Activated CD4-positive, alpha-beta T cell treated with anti-CD3 and anti-CD28 coated beads for 4 hours (primary cell): ENCODE measurements around the gene SLC22A12.
"Not testable (repeated sequence)": the region's sequence is repeated elsewhere in the genome, so short reads cannot be mapped to it uniquely, and the experiment has no call there.

Source experiments
- DNase-seq, 2 donors: peaks; one replicate each; pipeline ENCODE4 v3.0.0-alpha.2; 2020

The SLC22A12 gene

DNA sequence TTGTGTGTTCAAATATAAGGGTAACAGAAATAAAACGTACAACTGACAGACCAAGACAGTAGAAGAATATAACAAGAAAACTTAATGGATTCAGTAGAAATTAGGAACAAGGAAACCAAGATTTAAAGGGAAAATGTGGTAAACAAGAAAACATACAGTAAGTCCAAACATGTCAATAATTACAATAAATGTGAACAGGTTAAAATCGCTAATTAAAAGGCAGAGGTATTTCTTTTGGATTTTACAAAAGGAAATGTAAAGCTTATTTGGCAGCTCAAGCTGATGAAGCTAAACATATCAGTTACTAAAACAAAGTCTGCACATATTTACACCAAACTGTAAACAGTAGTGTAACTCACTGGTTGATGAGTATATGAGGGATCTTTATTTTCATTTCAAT is 2.3 kb upstream of the SLC22A12 start:
- DNase-seq = no peak

DNA sequence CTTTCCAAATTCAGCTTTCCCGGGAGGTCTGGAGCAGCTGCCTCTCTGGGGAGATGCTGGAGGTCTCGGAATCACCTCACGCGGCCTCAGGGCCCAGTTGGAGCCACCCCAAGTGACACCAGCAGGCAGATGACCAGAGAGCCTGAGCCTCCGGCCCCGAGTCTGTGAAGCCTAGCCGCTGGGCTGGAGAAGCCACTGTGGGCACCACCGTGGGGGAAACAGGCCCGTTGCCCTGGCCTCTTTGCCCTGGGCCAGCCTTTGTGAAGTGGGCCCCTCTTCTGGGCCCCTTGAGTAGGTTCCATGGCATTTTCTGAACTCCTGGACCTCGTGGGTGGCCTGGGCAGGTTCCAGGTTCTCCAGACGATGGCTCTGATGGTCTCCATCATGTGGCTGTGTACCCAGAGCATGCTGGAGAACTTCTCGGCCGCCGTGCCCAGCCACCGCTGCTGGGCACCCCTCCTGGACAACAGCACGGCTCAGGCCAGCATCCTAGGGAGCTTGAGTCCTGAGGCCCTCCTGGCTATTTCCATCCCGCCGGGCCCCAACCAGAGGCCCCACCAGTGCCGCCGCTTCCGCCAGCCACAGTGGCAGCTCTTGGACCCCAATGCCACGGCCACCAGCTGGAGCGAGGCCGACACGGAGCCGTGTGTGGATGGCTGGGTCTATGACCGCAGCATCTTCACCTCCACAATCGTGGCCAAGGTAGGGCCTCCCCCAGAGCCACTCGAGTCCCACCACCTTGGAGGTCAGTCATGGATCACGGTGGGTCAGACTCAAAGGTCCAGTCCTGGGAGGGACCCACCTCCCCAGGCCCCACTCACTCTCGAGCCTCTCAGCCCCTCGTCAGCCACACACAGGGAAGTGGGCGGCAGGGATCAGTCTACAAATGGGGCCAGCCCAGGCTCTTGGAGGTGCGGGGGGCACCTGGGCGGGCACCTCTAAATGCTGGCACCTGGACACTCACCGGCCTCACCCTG is 525 bp downstream of the SLC22A12 start:
- no peak for DNase-seq

DNA sequence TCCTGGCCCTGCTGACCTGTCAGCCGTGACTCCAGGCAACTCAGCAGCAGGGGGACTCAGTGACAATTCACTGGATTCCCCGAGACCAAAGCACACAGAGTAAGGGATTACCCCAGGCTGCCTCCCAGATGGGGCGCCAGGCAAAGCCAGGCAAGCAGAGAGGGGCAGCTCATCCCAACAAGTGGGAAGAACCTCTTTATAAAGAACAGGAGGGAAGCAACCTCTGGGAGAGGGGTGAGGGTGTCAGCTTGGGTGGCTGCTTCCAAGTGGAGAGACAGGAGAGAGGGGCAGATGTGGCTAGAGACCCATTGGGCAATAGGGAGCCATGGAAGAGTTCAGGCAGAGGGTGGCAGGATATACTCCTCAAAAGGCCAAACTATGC is 1.2 kb downstream of the SLC22A12 start:
- no peak for DNase-seq

DNA sequence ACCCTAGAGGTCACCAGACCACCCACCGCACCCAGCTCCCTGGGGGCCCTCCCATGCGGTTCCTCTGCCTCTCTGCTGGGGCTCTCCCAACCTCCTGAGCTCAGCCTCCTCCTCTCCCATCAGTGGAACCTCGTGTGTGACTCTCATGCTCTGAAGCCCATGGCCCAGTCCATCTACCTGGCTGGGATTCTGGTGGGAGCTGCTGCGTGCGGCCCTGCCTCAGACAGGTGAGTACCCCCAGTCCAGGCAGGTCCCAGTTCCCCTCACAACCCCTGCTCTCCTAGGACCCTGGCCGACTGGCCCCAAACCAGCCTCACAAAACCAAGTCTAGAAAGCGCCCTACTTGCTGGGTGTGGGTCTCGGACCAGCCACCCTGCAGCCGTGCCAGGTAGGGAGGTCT is 1.6 kb downstream of the SLC22A12 start:
- DNase-seq = no peak

DNA sequence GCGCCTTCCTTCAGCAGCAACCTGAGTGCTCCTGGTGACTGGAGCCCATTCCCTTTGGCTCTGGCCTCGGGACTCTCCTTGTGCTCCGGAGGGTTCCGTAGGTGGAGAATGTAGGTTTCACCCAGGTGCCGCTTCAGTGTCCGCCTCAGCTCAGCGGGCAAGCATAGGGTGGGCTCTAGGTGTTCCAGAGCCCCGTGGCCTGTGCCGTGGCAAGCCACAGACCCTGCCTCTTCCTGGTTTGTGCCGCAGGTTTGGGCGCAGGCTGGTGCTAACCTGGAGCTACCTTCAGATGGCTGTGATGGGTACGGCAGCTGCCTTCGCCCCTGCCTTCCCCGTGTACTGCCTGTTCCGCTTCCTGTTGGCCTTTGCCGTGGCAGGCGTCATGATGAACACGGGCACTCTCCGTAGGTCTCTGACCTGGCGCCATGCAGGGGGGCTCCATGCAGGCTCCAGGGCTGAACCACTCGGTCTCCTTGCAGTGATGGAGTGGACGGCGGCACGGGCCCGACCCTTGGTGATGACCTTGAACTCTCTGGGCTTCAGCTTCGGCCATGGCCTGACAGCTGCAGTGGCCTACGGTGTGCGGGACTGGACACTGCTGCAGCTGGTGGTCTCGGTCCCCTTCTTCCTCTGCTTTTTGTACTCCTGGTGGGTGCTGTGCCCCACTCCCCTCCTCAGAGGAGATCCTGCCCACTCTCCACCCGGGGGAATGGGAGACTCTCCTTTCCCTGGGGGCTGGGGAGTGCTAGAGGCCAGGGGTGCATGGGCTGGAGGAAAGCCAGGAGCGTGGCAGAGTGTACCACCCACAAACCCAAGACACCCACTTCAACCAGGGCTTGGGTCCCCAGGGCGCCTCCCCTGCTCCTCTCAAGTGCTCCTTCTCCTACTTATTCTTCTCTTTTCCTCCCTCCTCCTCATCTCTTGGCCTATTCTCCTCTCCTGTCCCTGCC is 2.4 kb downstream of the SLC22A12 start:
- no peak for DNase-seq

DNA sequence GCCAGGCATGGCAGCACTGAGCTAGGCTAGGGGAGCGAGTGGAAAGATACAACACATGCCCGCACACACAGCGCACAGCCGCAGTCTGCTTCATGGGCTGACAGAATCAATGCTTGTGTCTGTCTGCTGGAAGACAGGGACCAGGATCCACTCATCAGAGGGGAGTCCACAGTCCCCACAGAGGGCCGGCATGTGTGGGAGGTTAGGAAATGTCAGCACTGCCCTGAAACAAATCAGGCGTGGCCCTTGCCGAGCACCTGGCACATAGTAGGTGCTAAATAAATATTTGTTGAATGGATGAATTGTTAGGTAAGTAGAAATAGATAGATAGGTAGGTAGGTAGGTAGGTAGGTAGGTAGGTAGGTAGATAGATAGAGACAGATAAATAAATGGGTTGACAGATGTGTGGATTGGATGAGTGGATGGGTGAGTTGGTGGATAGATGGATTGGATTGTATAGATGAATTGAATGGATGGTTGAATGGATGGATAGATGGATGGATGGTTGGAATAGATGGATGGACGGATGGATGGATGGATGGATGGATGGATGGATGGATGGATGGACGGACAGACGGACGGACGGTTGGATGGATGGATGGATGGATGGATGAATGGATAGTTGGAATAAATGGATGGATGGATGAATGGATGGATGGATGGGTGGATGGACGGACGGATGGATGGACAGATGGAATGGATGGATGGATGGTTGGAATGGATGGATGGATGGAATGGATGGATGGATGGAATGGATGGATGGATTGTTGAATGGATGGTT is 3.3 kb downstream of the SLC22A12 start:
- DNase-seq = no peak

DNA sequence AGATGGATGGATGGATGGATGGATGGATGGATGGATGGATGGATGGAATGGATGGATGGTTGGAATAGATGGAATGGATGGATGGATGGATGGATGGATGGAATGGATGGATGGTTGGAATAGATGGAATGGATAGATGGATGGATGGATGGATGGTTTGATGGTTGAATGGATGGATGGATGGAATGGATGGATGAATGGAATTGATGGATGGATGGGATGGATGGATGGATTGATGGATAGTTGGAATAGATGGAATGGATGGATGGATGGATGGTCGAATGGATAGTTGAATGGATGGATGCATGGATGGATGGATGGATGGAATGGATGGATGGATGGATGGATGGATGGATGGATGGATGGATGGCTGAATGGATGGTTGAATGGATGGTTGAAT is 4.9 kb downstream of the SLC22A12 start:
- DNase-seq = not testable (repeated sequence)

DNA sequence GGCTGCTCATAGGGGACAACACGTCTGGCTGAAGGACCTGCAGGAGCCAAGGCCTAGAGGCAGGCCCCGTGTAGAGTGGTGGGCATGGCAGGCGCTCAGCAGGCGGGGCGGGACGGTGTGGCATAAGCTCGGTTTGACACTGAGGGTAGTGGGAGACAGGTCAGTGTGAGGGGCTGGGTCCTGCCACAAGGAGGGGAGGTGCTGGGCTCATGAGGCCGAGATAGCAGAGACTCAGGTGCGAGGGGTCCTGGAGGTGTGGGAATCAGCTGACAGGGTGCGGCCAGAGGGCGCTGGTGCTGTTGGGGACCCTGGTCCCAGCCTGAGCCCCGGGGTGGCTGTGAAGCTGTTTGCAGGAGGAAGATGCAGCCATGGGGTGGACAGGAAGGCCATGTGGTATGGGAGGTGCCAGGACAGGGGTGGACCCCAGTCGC is 6.7 kb downstream of the SLC22A12 start:
- DNase-seq = no peak

DNA sequence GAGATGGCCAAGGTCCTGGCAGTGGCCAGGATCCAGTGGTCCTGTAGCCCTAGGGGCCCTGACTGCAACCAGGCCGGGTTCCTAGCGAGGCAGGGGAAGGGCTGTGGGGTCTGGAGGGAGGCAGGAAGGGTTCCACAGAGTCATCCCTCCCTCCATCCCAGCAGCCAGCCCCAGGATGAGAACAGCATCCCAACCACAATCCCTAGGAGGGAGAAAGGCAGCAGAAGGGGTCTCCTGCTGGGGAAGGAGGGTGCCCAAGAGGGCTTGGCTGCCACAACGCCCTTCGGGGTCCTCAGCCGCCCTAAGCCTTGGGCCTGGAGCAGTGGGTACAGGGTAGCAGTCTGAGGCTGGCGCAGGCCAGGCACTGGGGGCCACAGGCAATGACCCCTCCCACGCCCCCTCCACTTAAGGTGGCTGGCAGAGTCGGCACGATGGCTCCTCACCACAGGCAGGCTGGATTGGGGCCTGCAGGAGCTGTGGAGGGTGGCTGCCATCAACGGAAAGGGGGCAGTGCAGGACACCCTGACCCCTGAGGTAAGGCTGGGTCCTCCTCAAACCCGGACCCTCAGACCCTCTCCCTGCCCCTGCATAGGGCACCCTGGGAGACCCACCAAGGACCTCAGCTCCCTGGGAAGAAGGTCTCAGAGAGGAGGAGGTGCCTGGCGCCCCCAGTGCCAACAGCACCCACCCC is 7.2 kb downstream of the SLC22A12 start:
- no peak for DNase-seq

DNA sequence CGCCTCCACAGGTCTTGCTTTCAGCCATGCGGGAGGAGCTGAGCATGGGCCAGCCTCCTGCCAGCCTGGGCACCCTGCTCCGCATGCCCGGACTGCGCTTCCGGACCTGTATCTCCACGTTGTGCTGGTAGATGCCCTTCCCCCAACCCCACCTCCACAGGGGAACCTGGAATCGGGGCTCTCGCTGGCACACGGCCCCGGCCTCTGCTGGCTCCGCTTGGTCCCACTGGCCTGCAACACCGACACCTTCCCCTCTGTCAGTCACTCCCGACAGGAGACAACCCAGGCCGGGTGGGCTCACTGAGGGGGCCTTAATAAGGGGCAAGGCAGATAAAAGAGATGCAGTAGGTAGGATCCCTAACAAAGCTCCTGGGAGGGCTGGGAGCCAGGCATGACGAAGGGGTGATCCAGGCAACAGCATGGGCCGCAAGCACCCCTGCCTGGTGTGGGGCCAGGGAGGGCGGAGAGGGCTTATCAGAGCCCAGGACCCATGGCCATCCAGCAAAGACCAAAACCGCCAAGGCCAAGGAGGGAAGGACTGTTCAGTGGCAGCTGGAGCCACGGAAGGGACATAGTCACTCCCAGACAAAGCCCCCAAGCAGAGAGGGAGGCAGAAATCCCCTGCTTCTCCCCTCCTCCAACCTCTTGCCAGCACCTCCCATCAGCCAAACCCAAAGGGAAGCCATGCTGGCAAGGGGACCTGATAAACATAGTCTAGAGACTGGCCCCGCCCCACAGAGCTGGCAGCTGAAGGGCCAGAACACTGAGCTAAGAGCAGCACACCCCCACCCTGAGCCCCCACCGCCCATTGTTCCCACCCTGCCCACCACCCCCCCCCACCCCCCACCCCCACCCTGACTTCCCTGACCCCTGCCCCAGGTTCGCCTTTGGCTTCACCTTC is 8.0 kb downstream of the SLC22A12 start:
- no peak for DNase-seq

DNA sequence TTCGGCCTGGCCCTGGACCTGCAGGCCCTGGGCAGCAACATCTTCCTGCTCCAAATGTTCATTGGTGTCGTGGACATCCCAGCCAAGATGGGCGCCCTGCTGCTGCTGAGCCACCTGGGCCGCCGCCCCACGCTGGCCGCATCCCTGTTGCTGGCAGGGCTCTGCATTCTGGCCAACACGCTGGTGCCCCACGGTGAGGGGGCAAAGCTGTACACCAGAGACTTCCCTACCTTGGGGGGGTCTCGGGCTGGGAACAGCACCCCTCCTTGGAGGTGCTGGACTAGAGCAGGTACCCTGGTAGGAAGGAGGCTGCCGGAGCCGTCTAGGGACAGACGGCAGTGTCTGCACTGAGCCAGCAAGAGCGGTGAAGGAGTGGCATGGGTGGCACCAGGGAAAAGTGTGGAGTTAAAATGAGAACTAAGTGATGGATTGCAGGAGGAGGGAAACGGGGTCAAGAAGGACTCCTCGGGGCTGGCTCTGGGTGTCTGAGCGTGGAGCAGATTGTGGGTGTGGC is 8.7 kb downstream of the SLC22A12 start:
- DNase-seq = no peak

DNA sequence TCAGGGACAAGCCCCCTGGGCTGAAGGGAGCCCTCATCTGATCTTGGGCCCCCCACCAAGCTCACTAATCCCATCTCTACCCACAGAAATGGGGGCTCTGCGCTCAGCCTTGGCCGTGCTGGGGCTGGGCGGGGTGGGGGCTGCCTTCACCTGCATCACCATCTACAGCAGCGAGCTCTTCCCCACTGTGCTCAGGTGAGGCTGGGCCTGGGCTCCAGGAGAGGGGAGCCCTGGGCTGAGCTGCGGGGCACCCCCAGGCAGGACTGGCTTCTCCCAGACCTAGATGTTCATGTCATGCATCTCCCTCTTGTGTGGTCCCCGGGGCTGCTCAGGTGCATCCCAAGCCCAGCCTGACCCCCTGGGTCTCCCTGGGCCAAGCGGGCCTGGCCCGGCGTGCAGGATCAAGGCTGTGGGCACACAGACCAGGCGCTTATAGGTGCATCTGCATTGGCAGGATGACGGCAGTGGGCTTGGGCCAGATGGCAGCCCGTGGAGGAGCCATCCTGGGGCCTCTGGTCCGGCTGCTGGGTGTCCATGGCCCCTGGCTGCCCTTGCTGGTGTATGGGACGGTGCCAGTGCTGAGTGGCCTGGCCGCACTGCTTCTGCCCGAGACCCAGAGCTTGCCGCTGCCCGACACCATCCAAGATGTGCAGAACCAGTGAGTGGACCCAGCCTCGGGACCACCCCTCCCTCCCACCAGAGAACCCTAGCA is 9.4 kb downstream of the SLC22A12 start:
- no peak for DNase-seq

DNA sequence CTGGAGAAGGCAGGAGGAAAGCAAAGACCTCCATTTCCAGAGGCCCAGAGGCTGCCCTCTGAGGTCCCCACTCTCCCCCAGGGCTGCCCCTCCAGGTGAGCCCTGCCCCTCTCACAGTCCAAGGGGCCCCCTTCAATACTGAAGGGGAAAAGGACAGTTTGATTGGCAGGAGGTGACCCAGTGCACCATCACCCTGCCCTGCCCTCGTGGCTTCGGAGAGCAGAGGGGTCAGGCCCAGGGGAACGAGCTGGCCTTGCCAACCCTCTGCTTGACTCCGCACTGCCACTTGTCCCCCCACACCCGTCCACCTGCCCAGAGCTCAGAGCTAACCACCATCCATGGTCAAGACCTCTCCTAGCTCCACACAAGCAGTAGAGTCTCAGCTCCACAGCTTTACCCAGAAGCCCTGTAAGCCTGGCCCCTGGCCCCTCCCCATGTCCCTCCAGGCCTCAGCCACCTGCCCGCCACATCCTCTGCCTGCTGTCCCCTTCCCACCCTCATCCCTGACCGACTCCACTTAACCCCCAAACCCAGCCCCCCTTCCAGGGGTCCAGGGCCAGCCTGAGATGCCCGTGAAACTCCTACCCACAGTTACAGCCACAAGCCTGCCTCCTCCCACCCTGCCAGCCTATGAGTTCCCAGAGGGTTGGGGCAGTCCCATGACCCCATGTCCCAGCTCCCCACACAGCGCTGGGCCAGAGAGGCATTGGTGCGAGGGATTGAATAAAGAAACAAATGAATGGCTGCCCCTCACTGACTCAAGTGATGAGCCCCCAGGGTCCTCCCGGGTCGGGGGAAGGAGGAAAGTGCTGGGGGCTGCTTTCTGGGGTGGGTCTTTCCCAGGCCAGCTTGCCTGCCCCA is 10.8 kb downstream of the SLC22A12 start:
- no peak for DNase-seq

DNA sequence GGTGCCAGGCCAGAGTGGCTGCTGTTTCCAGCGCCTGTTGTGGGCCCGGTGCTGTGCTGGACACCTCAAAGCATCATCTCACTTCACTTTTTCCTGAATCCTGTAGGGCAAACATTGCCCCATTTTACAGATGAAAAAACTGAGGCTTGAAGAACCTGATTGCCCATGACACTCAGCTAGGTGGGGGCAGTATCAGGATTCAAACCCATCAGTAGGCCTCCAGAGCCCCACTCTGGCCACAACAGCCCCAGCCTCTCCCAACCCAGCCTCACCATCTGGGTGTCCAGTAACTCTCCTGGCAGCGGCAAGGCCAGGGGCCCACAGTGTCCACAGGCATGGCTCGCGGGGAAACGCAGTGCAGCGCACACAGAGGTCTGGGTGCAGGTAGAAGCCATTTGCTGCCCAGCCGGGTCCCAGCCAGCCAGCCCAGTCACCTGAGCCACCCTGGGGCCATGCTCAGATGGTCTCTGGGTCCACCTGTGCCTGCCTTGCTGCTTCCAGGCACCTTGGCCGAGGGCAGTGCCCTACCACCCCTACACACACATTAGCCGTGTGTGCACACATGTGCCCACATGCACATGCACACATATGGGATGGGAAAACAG is 11.5 kb downstream of the SLC22A12 start:
- no peak for DNase-seq

DNA sequence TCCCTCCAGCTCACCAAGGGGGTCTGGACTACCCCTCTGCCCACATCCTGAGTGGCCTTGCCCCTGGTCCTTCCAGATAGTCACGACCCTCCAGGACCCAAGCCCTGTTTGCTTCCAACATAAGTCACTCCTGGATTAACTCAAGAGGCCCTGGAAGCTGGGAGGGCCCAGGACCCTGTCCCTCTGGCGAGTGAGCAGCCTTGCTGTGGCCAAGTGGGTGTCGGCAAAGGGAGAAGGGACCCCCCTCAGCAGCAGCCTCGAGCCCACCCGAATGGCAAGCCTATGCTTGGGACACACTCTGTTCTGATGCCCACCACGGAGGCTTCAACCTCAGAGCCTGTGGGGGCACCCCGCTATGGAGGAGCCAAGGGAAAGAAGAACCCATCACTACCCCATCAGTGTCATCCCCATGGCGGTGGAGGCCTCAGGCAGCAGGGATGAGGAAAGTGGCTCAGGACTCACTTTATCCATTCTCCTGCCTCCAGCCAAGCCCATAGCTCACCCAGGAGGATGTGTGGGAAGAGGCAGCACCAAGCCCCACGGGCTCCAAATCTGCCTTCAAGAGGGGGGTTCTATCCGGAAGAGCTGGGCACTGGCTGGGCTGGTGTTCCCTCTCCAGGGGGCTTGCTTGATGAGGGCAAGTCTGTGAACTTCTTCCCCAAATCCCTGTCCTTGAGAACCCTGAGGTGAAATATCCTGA is 12.5 kb downstream of the SLC22A12 start:
- no peak for DNase-seq

DNA sequence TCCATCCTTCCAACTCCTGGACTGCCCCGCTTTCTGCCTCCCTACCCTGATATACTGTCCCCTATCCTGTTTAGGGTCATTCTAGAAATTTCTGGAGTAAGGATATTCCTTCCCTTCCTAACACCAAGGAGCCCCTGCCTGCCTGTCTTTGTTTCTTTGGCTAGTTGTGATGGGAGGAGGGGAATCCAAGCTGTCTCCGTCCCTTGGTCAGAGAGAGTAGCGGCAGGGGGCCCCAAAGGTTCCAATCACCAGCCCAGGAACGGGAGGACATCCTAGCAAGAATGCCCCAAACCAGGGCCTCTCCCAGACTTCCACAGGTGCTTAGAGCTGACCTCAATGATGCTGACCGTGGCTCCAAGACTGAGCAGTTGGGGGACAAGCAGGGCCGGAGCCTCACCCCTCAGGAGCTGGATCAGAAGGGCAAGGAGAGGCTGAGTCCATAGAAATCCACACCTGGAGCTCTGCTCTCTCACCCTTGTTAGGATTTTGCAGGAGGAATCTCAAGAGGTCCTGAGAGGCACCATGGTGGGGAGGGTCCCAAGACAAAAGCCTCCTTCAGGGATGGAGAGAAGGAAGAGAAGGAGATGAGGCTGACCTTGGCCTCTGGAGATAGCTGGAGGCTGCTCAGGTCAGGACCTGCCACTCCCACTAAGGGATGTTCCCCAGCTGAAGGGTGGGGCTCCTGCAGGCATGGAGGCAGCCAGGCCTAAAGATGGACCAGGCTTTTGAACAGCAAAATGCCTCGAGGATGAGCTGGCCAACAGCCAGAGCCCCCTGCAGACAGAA is 13.6 kb downstream of the SLC22A12 start:
- DNase-seq = no peak

DNA sequence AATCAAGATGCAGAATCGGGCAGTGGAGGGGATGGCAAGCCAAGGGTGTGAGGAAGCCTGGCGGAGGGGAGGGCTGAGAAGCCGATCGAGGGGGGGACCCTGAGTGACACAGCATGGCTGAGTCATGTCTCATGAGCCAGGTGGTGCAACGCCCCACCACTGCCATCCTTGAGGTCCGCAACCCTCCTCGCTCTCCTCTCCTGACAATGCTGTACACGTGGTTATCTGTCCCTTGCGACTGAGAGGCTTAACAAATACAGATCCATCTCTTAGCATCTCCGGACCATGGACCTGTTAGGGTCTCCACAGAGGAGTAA is 14.2 kb downstream of the SLC22A12 start:
- DNase-seq = no peak
